Naive thymus-derived CD4-positive, alpha-beta T cell (primary cell): ENCODE measurements around the gene NIPA2. TPM values are rescaled to one million over a fixed set of nuclear protein-coding genes. Genes with fewer than 3 reads are reported as not detected.

ENCODE experiments used
- ATAC-seq: fragments of 150-1000 bp; cut with Tn5 transposase; 2 replicates; pipeline ENCODE4 v1.10.0; 2021; ENCODE audit warnings: mild to moderate bottlenecking, moderate library complexity
- CTCF ChIA-PET: fragments of 350-600 bp; sonication (Branson Sonifier 250); formaldehyde crosslinking; loops from one replicate; lab custom pipeline; 2021; ENCODE audit warnings: antibody characterized with exemption; lab: Charles Lee
- POLR2A ChIA-PET: fragments of 350-600 bp; sonication (Branson Sonifier 250); formaldehyde crosslinking; loops from one replicate; lab custom pipeline; 2021; ENCODE audit warnings: antibody characterized with exemption, inconsistent platforms; lab: Charles Lee
- DNase-seq, 9 donors: peaks; one replicate each; pipeline versions ENCODE4 v3.0.0 to v3.0.0-alpha.2; 2020 to 2022; ENCODE audit warnings: mixed read lengths in 1 of 9
- H3K27ac ChIP-seq: one replicate; pipeline ENCODE4 v1.7.0; 2013; ENCODE audit warnings: mild to moderate bottlenecking, low read depth, low read length, moderate library complexity
- H3K27me3 ChIP-seq, 2 donors: one replicate each; pipeline ENCODE4 v1.7.0; 2013; ENCODE audit warnings: low read length in 2 of 2, mild to moderate bottlenecking in 2 of 2, moderate library complexity in 2 of 2; ENCODE audit not compliant: control insufficient read depth in 2 of 2, insufficient read depth in 2 of 2
- H3K36me3 ChIP-seq, 3 experiments: 1 replicate in 2 of 3; 2 replicates in 1 of 3; pipeline ENCODE4 v1.7.0; 2013; ENCODE audit warnings: low read length in 3 of 3, mild to moderate bottlenecking in 3 of 3, moderate library complexity in 1 of 3; ENCODE audit not compliant: insufficient read depth in 3 of 3, control insufficient read depth in 2 of 3
- H3K4me1 ChIP-seq, 2 donors: one replicate each; pipeline ENCODE4 v1.7.0; 2013; ENCODE audit warnings: low read length in 2 of 2, mild to moderate bottlenecking in 2 of 2, moderate library complexity in 1 of 2; ENCODE audit not compliant: control insufficient read depth in 2 of 2, insufficient read depth in 2 of 2
- H3K4me3 ChIP-seq: 2 replicates; pipeline ENCODE4 v1.7.0; 2013; ENCODE audit warnings: mild to moderate bottlenecking, low read length
- H3K9me3 ChIP-seq, 3 experiments: 1 replicate in 2 of 3; 2 replicates in 1 of 3; pipeline ENCODE4 v1.7.0; 2013; ENCODE audit warnings: low read length in 3 of 3; ENCODE audit not compliant: control insufficient read depth in 2 of 3
- H3K27ac Mint-ChIP-seq, 9 donors: one replicate each; pipeline ENCODE4 v1.8.0; 2020 to 2022; ENCODE audit warnings: mixed read lengths in 9 of 9, mild to moderate bottlenecking in 8 of 9, moderate library complexity in 5 of 9, inconsistent platforms in 2 of 9
- H3K27me3 Mint-ChIP-seq, 5 donors: one replicate each; pipeline ENCODE4 v1.8.0; 2021 to 2022; ENCODE audit warnings: mixed read lengths in 5 of 5, mild to moderate bottlenecking in 1 of 5
- H3K36me3 Mint-ChIP-seq, 5 donors: one replicate each; pipeline ENCODE4 v1.8.0; 2020 to 2022; ENCODE audit warnings: mixed read lengths in 5 of 5, mild to moderate bottlenecking in 3 of 5, inconsistent platforms in 1 of 5
- H3K4me1 Mint-ChIP-seq, 7 donors: one replicate each; pipeline ENCODE4 v1.8.0; 2020 to 2022; ENCODE audit warnings: mixed read lengths in 7 of 7, mild to moderate bottlenecking in 3 of 7, inconsistent platforms in 1 of 7
- H3K4me3 Mint-ChIP-seq, 10 donors: one replicate each; pipeline ENCODE4 v1.8.0; 2020 to 2022; ENCODE audit warnings: mild to moderate bottlenecking in 10 of 10, mixed read lengths in 10 of 10, moderate library complexity in 6 of 10, inconsistent platforms in 2 of 10
- H3K9me3 Mint-ChIP-seq, 11 donors: one replicate each; pipeline ENCODE4 v1.8.0; 2020 to 2022; ENCODE audit warnings: mixed read lengths in 11 of 11, mild to moderate bottlenecking in 4 of 11, inconsistent platforms in 1 of 11, moderate library complexity in 1 of 11
- intact Hi-C, 2 donors: fragments of 100-400 bp; cut with micrococcal nuclease; formaldehyde crosslinking; loops; one replicate each; pipeline ENCODE4 v1.15.1; 2023
- polyA plus RNA-seq, 2 donors: library from polyadenylated mRNA; unstranded; fragments of 300-500 nt; fragmentation: Illumina TruSeq; gene quantifications; one replicate each; pipeline ENCODE4 v1.2.3, GENCODE V29; 2021
- total RNA-seq, 6 experiments: library from RNA in 5 of 6; stranded (reverse) in 5 of 6; gene quantifications; 1 replicate in 5 of 6; 2 replicates in 1 of 6; pipeline ENCODE4 v1.2.3 and lab custom pipeline; 2021 to 2026

Gene NIPA2
- total RNA-seq (10 to 100 TPM; 28.7 to 42.0 (median 35.4) TPM), polyA plus RNA-seq (10 to 100 TPM; 41.3 to 41.9 TPM), total RNA-seq (lab: John Stamatoyannopoulos, UW) (31.1 reads per million, percentile 60 among the genes with 10 or more reads in this experiment)

- peak within 1 kb of the TSS; percentile 98 for H3K27ac ChIP-seq
- Mint-ChIP-seq H3K27me3 (peaks cover 0 to 4% (median 0%) of the 10 kb centered on the region in 5 donors), H3K9me3 (peaks cover 0 to 1% (median 0%) of the 10 kb centered on the region in 11 donors), H3K4me1 (peaks cover 18 to 41% (median 29%) of the 10 kb centered on the region in 7 donors), H3K4me3 (peak within 1 kb of the TSS; percentile 89 to 99 (median 94)), H3K27ac (peak within 1 kb of the TSS; percentile 81 to 99 (median 94)), H3K36me3 (peaks cover 0 to 8% (median 6%) of the 10 kb centered on the region in 5 donors)
- peaks cover 15 to 18% of the 10 kb centered on the region in 2 donors for H3K4me1 ChIP-seq
- intact Hi-C loops, result loop anchor here (1.0 to 5.0 kb wide), 4 partner anchors 51 to 201 kb away; partner anchors contain the start of gene TUBGCP5 (in 2 of the 2)
- H3K9me3 ChIP-seq, result no peaks in the 10 kb centered on the region
- H3K4me3 ChIP-seq, result peak within 1 kb of the TSS; percentile 95
- CTCF ChIA-PET, result no interaction called here
- H3K27me3 ChIP-seq, result no peaks in the 10 kb centered on the region
- DNase-seq (peak; percentile 97 to 99 (median 98)), ATAC-seq (peak; percentile 98)
- H3K36me3 ChIP-seq, result peaks cover 0 to 11% (median 0%) of the 10 kb centered on the region in 3 experiments
- POLR2A ChIA-PET, result interaction anchor here (1.0 to 1.5 kb wide), 3 partner anchors 10 to 53 kb away, joined by 3 to 7 read pairs (median 5); partner anchors contain the start of gene NIPA1
Measured at GRCh38 chr15:22838292-22839042, at the start of gene NIPA2. NIPA2 (plus strand) TSS chr15:22838666; CDS start chr15:22851732, 13,066 bp downstream.

DNA sequence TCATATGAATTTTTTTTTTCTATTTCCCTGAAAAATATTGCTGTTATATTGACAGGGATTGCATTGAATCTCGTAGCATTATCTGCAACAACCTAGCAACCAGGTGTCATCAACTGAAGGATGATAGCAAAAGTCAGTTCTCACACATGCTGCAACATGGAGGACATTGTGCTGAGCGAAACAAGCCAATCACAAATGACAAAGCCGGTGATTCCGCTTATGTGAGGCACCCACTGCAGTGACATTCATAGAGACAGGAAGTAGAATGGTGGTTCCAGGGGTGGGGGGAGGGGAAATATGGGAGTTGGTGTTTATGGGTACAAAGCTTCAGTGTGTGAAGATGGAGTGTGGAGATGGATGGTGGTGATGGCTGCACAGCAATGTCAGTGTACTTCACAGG, 44.4 kb upstream of the NIPA2 start:
- Mint-ChIP-seq H3K27ac (no peak overlapping the region), H3K9me3 (peaks cover 0 to 5% (median 0%) of the 10 kb centered on the region in 11 donors), H3K4me1 (peaks cover 5 to 37% (median 28%) of the 10 kb centered on the region in 7 donors), H3K4me3 (no peak overlapping the region), H3K27me3 (no peaks in the 10 kb centered on the region), H3K36me3 (peaks cover 0 to 22% (median 4%) of the 10 kb centered on the region in 5 donors)
- H3K4me1 ChIP-seq, result no peaks in the 10 kb centered on the region
- H3K27me3 ChIP-seq, result no peaks in the 10 kb centered on the region
- H3K27ac ChIP-seq, result no peak overlapping the region
- H3K4me3 ChIP-seq, result no peak overlapping the region
- peaks cover 0 to 4% (median 0%) of the 10 kb centered on the region in 3 experiments for H3K9me3 ChIP-seq
- ChIA-PET POLR2A (no interaction called here), CTCF (no interaction called here)
- H3K36me3 ChIP-seq, result no peaks in the 10 kb centered on the region
- ATAC-seq (no peak), DNase-seq (no peak)
- intact Hi-C loops, result no loop called here

- ChIA-PET CTCF (no interaction called here), POLR2A (interaction anchor here (1.1 kb wide), 1 partner anchor 40 kb away, joined by 3 read pairs; no protein-coding TSS in a partner anchor)
Measured at GRCh38 chr15:22794621-22795167, 43.8 kb upstream of the NIPA2 start.

GRCh38 chr15:22795206-22796063, 43.0 kb upstream of the NIPA2 start:
- Mint-ChIP-seq H3K9me3 (no peaks in the 10 kb centered on the region), H3K36me3 (peaks cover 0 to 14% (median 0%) of the 10 kb centered on the region in 5 donors), H3K4me1 (peaks cover 9 to 41% (median 34%) of the 10 kb centered on the region in 7 donors), H3K27ac (peak overlapping the region in 1 of 9 donors; percentile 5), H3K27me3 (no peaks in the 10 kb centered on the region), H3K4me3 (no peak overlapping the region)
- CTCF ChIA-PET, result no interaction called here
- H3K27ac ChIP-seq, result no peak overlapping the region
- intact Hi-C loops, result loop anchor here in 1 of 2 donors (2.0 kb wide), 1 partner anchor 15 kb away; no protein-coding TSS in a partner anchor
- H3K9me3 ChIP-seq, result no peaks in the 10 kb centered on the region
- ATAC-seq (no peak), DNase-seq (no peak)
- H3K4me3 ChIP-seq, result no peak overlapping the region
- POLR2A ChIA-PET, result interaction anchor here (1.1 kb wide), 1 partner anchor 39 kb away, joined by 3 read pairs; no protein-coding TSS in a partner anchor
- H3K36me3 ChIP-seq, result no peaks in the 10 kb centered on the region
- H3K27me3 ChIP-seq, result no peaks in the 10 kb centered on the region
- no peaks in the 10 kb centered on the region for H3K4me1 ChIP-seq

More at GRCh38 chr15:22794621-22795167, 43.8 kb upstream of the NIPA2 start:
- no peak for ATAC-seq
- H3K4me3 ChIP-seq, result no peak overlapping the region
- Mint-ChIP-seq H3K4me1 (peaks cover 5 to 37% (median 28%) of the 10 kb centered on the region in 7 donors), H3K36me3 (peaks cover 0 to 17% (median 0%) of the 10 kb centered on the region in 5 donors), H3K27ac (no peak overlapping the region), H3K9me3 (peaks cover 0 to 2% (median 0%) of the 10 kb centered on the region in 11 donors), H3K27me3 (no peaks in the 10 kb centered on the region), H3K4me3 (peak overlapping the region in 1 of 10 donors; percentile 11)
- no peak overlapping the region for H3K27ac ChIP-seq
- H3K36me3 ChIP-seq, result no peaks in the 10 kb centered on the region
- intact Hi-C loops, result no loop called here
- H3K9me3 ChIP-seq, result no peaks in the 10 kb centered on the region
- no peak for DNase-seq
- H3K4me1 ChIP-seq, result no peaks in the 10 kb centered on the region
- H3K27me3 ChIP-seq, result no peaks in the 10 kb centered on the region

- peak overlapping the region in 1 of 10 donors; percentile 58 for H3K4me3 Mint-ChIP-seq
- Histone ChIP-seq H3K4me1 (no peaks in the 10 kb centered on the region), H3K27me3 (no peaks in the 10 kb centered on the region), H3K9me3 (no peaks in the 10 kb centered on the region), H3K4me3 (no peak overlapping the region), H3K27ac (no peak overlapping the region), H3K36me3 (no peaks in the 10 kb centered on the region)
- DNase-seq (no peak), ATAC-seq (no peak)
- H3K4me1 Mint-ChIP-seq, result peaks cover 10 to 37% (median 32%) of the 10 kb centered on the region in 7 donors
- ChIA-PET POLR2A (no interaction called here), CTCF (no interaction called here)
- intact Hi-C loops, result loop anchor here in 1 of 2 donors (2.0 kb wide), 1 partner anchor 15 kb away; no protein-coding TSS in a partner anchor
- H3K9me3 Mint-ChIP-seq, result no peaks in the 10 kb centered on the region
- H3K36me3 Mint-ChIP-seq, result peaks cover 0 to 13% (median 0%) of the 10 kb centered on the region in 5 donors
- H3K27me3 Mint-ChIP-seq, result no peaks in the 10 kb centered on the region
- peak overlapping the region in 4 of 9 donors; percentile 46 to 72 (median 60) for H3K27ac Mint-ChIP-seq
Measured at GRCh38 chr15:22796079-22796478, 42.4 kb upstream of the NIPA2 start.

DNA sequence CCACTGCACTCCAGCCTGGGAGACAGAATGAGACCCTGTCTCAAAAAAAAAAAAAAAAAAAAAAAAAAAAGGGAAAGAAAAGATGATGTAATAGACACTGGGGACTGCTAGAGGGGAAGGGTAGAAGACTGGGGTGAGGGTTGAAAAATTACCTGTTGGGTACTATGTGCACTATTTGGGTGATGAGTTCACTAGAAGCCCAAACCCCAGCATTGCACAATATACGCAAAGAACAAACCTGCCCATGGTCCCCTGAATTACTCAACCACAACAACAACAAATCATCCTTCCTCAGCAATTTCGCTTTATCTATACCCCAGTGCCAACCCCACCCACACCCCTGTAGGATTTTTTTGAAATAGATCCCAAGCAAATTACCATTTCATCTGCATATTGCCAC, 38.6 kb upstream of the NIPA2 start:
- CTCF ChIA-PET, result no interaction called here
- Mint-ChIP-seq H3K4me1 (peaks cover 10 to 27% (median 21%) of the 10 kb centered on the region in 7 donors), H3K27me3 (no peaks in the 10 kb centered on the region), H3K27ac (no peak overlapping the region), H3K9me3 (no peaks in the 10 kb centered on the region), H3K36me3 (peaks cover 0 to 5% (median 0%) of the 10 kb centered on the region in 5 donors), H3K4me3 (no peak overlapping the region)
- no peak overlapping the region for H3K4me3 ChIP-seq
- H3K36me3 ChIP-seq, result no peaks in the 10 kb centered on the region
- intact Hi-C loops, result no loop called here
- no peaks in the 10 kb centered on the region for H3K9me3 ChIP-seq
- ATAC-seq (no peak), DNase-seq (no peak)
- no peak overlapping the region for H3K27ac ChIP-seq
- POLR2A ChIA-PET, result no interaction called here
- no peaks in the 10 kb centered on the region for H3K4me1 ChIP-seq
- no peaks in the 10 kb centered on the region for H3K27me3 ChIP-seq
